Endothelial cell of umbilical vein (primary cell): ENCODE measurements around the gene LBX2.

Source experiments
- CTCF ChIP-seq, 2 donors: IDR thresholded peaks; 1 replicate in 1 of 2; 2 replicates in 1 of 2; pipeline ENCODE4 v1.5.1; 2011; ENCODE audit warnings: low read length in 2 of 2, mild to moderate bottlenecking in 2 of 2, moderate library complexity in 2 of 2, control low read depth in 1 of 2, inconsistent platforms in 1 of 2, low read depth in 1 of 2; ENCODE audit not compliant: insufficient read depth in 1 of 2; ENCODE audit errors: extremely low read depth in 1 of 2
- FOS ChIP-seq: IDR thresholded peaks from 2 replicates; pipeline ENCODE4 v1.6.1; 2011; ENCODE audit warnings: mild to moderate bottlenecking, low read length, moderate library complexity, borderline replicate concordance; ENCODE audit not compliant: insufficient read depth
- GATA2 ChIP-seq: IDR thresholded peaks from 2 replicates; pipeline ENCODE4 v1.7.0; 2011; ENCODE audit warnings: low read depth, mild to moderate bottlenecking, moderate library complexity, mixed read lengths, low read length; ENCODE audit not compliant: insufficient read length, insufficient read depth
- MYC ChIP-seq: IDR thresholded peaks from one replicate; pipeline ENCODE4 v1.6.1; 2011; ENCODE audit warnings: mild to moderate bottlenecking, low read depth, low read length
- POLR2A ChIP-seq: IDR thresholded peaks from 2 replicates; pipeline ENCODE4 v1.6.1; 2012; ENCODE audit warnings: low read depth, mild to moderate bottlenecking, control low read depth, low read length
- POLR2AphosphoS5 ChIP-seq: IDR thresholded peaks from 2 replicates; pipeline ENCODE4 v1.6.1; 2012; ENCODE audit warnings: low read depth, mild to moderate bottlenecking, control low read depth, low read length, moderate library complexity; ENCODE audit not compliant: insufficient read depth

GRCh38 chr2:74538881-74539339, 39.5 kb upstream of the LBX2 start:
- TF ChIP-seq POLR2A (no peak), CTCF (IDR thresholded peaks at IDR 0.05; ENCODE audit: extremely low read depth in 1 of 2, insufficient read depth in 1 of 2, low read depth in 1 of 2, low read length in 2 of 2) (no peak), POLR2AphosphoS5 (no peak), MYC (no peak), FOS (no peak), GATA2 (no peak)
